Coronary artery (tissue), 2 donors: Measurements from ENCODE around the gene TUBE1.
"Not testable (repeated sequence)": the region's sequence is repeated elsewhere in the genome, so short reads cannot be mapped to it uniquely, and the experiment has no call there.

ENCODE experiments used
- DNase-seq: peaks from one replicate; pipeline ENCODE4 v3.0.0-alpha.2; 2017; ENCODE audit warnings: low spot score
- H3K27ac ChIP-seq, 2 donors: fragments of 200-600 bp; sonication (generic); one replicate each; pipeline ENCODE4 v1.5.1; 2016 to 2019
- H3K4me3 ChIP-seq: fragments of 200-600 bp; sonication (generic); 2 replicates; pipeline ENCODE4 v1.5.1; 2016; ENCODE audit warnings: mild to moderate bottlenecking, moderate library complexity
- TF ChIP-seq, protein P1 (sequence below): fragments of 200-600 bp; sonication (generic); IDR thresholded peaks from one replicate; pipeline ENCODE4 v1.5.1; 2019; ENCODE audit warnings: antibody characterized with exemption

TUBE1 gene

DNA sequence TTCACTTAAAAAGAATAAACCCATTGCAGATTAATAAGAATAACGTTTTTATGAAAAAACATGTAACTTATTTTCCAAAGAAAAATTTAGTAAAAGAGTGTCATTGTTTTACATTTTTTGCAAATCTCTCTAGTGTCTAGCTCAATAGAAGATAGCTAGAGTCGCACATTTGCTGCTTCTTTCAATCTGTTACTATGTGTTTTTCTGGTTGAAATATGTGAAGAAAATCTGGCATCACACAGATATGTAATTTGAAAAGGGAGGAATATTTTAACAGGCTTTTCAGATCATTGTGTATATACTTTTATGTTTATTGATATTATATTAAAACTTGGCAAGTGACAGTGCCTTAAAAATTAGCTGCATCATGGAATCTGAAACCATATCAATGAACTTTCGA lies 24.3 kb downstream of the TUBE1 start:
- TF ChIP-seq, protein P1, sequence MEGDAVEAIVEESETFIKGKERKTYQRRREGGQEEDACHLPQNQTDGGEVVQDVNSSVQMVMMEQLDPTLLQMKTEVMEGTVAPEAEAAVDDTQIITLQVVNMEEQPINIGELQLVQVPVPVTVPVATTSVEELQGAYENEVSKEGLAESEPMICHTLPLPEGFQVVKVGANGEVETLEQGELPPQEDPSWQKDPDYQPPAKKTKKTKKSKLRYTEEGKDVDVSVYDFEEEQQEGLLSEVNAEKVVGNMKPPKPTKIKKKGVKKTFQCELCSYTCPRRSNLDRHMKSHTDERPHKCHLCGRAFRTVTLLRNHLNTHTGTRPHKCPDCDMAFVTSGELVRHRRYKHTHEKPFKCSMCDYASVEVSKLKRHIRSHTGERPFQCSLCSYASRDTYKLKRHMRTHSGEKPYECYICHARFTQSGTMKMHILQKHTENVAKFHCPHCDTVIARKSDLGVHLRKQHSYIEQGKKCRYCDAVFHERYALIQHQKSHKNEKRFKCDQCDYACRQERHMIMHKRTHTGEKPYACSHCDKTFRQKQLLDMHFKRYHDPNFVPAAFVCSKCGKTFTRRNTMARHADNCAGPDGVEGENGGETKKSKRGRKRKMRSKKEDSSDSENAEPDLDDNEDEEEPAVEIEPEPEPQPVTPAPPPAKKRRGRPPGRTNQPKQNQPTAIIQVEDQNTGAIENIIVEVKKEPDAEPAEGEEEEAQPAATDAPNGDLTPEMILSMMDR = no peak
- no peak overlapping the region for H3K4me3 ChIP-seq
- DNase-seq = no peak
- no peak overlapping the region for H3K27ac ChIP-seq

DNA sequence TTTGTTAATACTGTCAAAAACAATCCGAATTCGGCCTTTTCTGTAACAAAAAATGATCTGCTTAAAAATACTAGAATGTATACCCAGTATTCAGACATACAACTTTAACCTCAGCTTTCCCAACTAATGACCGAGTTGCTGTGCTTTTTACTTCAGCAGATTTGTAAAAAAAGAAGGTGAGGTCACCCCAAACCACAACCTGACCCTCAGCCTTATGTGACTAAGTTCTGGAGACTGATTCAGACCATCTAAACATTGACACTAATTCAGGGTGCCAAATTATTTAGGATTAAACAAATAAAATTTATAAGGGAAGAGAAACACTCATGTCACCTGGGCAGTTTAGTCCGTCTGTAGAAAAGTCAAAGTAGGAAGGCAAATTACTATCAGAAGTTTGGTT lies 25.7 kb downstream of the TUBE1 start:
- TF ChIP-seq, protein P1 = no peak

DNA sequence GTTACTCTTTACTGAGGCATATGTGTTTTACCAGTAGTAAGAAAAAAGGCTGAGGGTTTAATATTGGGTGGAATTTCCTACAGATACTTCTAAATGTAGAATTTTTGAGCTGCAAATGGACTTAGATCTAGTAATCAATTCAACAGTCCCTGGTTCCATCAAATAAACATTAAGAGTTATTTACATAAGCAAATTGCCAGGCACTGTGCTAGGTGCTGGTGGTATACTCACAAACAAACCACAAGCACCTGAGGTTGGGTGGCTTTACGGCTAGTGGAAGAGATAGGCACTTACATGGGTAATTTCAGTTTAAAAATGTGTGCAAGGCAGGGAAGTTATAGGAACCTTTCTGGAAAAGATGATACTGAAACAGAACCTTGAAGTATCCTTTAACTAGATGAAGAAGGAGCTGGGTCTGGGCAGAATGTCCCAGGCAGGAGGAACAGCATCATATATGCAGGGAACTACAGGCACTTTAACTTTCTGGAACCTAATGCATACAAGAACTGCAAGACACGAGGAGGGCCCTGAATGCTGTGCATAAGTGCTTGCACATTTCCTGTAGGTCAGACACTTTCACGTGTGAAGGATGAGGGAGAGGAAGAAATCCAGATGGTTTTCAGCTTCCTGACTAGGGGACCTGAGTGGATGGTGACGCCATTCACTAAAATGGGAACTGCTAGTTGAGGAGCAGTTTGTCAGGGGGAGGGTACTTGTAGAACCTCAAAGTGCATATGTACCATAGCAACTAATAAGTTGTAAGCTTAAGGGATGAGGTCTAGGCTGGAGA lies 28.8 kb downstream of the TUBE1 start:
- TF ChIP-seq, protein P1 = no peak
- no peak overlapping the region for H3K27ac ChIP-seq
- H3K4me3 ChIP-seq = no peak overlapping the region
- no peak for DNase-seq

More for the DNA sequence above, 25.7 kb downstream of the TUBE1 start:
- Histone ChIP-seq H3K27ac (no peak overlapping the region), H3K4me3 (no peak overlapping the region)
- DNase-seq = no peak

DNA sequence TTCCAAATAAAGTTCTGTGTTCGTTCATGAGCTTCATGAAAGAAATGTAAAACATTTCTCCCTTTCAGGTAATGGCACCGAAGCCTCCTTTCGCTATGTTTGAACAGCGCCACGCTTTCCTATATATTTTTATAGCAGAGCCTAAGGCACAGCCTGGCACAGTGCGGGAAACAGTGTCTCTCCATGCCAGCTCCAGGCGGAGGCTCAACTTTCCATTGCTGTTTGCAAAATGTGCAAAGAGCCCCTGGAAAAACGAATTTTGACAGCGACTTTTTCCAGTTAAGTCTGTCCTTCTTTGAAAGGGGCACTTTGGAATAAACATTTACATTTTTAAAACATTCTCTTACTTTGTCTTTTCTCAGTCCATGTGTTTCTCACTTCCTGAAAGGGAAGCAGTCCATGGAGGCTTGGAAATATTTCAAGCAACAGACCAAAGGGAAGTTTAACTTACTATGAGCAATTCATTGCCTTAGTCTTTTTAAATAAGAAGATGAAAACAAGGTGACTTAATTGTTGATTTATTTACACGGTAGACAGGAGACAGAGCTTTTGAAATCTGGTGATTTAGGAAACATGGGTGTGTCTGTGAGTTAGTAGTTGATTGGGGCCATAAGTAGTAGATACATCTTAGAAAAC lies 32.6 kb downstream of the TUBE1 start:
- DNase-seq = no peak
- no peak overlapping the region for H3K4me3 ChIP-seq
- no peak overlapping the region for H3K27ac ChIP-seq
- TF ChIP-seq, protein P1 = no peak

DNA sequence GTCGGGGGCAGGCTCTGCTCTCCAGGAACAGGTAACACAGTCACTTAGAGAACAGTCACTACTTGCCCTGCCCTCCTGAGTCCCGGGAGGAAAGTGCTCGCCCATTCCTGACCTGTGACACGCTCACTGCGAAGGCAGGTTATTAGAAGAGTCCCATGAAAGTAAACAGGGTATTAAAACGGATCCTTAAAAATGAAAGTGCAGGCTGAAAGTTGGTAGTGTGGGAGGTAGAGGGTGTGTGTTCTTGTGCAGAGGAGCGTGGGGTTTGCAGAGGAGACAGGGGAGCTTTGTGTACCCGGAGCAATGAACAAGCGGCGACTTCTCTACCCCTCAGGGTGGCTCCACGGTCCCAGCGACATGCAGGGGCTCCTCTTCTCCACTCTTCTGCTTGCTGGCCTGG lies 33.3 kb downstream of the TUBE1 start, which contains the start of gene CCN6:
Gene CCN6 (plus strand): TSS at position 104 of the 400 bp plus-strand sequence. CDS start 254 bp downstream, at position 358.
- no peak for DNase-seq
- H3K27ac ChIP-seq = no peak within 1 kb of the TSS
- TF ChIP-seq, protein P1 = no peak
- H3K4me3 ChIP-seq = no peak within 1 kb of the TSS

DNA sequence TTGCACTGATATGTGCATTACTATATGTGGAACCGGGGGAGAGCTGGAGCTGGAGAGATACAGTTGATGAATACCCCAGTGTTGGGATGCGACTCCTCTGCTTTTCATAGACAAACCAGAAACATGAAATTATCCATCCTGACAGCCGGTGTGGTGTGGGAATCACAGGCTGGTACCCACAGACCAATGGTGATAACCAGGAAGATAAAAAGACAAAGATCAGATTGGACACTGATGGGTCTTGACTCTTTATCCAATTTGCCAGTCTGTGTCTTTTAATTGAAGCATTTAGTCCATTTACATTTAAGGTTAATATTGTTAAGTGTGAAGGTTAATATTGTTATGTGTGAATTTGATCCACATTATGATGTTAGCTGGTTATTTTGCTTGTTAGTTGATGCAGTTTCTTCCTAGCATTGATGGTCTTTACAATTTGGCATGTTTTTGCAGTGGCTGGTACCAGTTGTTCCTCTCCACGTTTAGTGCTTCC lies 36.0 kb downstream of the TUBE1 start:
- not testable (repeated sequence) for H3K27ac ChIP-seq, DNase-seq, H3K4me3 ChIP-seq

DNA sequence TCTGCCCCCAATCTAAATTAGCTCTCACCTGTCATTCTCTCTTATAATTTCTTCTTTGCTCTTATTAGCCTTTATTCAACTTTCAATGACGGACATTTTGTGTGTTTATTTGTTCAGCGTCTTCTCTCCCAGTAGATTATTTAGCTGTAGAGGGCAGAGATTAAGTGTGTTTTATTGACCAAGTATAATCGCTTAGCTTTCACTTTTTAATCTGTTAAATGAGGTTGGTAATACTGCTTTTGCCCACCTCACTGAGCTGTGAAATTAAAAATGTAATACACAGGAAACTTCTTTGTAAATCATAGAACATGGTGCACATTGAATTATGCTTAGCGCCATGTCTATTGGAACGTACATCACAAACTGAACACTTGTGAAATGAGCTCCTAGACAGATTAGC lies 36.9 kb downstream of the TUBE1 start:
- Histone ChIP-seq H3K27ac (no peak overlapping the region), H3K4me3 (no peak overlapping the region)
- DNase-seq = no peak
- TF ChIP-seq, protein P1 = no peak
